Epithelial cell of alveolus of lung (primary cell): ENCODE measurements around the gene PCDHB9. TPM values are rescaled to one million over a fixed set of nuclear protein-coding genes. Genes with fewer than 3 reads are reported as not detected.

Source experiments
- total RNA-seq: library from RNA; depleted of rRNA; stranded (reverse); fragments of >200 nt; gene quantifications from 2 replicates; pipeline ENCODE4 v1.2.1, GENCODE V29; 2015

Gene PCDHB9
- total RNA-seq: 0.08 TPM in 1 of 2 replicates, not detected in the other

DNA sequence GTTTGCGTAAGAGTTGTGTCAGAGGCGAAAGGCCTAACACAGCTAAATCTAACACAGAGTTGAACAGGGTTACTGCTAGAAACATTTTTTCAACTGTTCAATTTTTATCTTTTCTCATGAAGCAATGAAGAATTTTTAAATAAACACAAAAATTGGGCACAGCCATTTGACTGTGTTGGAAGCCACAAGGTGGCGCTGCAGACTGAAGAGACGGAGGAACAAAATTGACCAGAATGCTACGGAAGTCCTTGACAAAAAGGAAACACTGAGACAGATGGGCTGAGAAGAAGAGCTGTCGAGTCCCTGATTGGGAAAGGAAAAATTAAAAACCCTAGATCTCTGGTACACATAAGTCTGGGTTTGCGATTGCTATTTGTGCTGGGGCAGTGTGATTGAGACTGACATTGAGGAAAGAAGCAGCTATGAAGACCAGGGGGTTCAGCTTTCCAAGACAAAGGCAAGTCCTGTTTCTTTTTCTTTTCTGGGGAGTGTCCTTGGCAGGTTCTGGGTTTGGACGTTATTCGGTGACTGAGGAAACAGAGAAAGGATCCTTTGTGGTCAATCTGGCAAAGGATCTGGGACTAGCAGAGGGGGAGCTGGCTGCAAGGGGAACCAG, at the start of gene PCDHB9:
TSS of gene PCDHB9 (plus strand) at position 265 of the 616 bp plus-strand sequence. CDS start at position 423, 158 bp downstream.

DNA sequence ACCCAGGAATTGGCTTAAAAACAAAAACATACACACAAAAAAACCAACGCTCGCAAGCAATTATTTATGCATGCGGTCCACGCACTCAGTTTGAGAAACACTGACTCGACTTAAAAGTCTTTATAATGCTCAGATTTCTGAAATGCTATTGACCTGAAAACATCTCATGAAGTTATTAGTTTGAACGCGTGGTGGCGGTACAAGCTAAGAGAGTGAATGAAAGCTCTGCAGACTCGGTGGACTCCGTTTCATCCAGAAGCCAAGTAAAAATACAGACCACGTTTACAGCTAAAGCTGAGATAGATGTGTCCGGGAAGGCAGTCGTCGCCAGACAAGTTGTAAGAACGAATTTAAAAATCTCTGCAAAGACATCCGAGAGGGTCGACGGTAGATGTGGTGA, 37.1 kb upstream of the PCDHB9 start, which contains the start of gene PCDHB6:
TSS of gene PCDHB6 (plus strand) at position 246 of the 400 bp plus-strand sequence. CDS start 201 bp downstream, outside the sequence.

DNA sequence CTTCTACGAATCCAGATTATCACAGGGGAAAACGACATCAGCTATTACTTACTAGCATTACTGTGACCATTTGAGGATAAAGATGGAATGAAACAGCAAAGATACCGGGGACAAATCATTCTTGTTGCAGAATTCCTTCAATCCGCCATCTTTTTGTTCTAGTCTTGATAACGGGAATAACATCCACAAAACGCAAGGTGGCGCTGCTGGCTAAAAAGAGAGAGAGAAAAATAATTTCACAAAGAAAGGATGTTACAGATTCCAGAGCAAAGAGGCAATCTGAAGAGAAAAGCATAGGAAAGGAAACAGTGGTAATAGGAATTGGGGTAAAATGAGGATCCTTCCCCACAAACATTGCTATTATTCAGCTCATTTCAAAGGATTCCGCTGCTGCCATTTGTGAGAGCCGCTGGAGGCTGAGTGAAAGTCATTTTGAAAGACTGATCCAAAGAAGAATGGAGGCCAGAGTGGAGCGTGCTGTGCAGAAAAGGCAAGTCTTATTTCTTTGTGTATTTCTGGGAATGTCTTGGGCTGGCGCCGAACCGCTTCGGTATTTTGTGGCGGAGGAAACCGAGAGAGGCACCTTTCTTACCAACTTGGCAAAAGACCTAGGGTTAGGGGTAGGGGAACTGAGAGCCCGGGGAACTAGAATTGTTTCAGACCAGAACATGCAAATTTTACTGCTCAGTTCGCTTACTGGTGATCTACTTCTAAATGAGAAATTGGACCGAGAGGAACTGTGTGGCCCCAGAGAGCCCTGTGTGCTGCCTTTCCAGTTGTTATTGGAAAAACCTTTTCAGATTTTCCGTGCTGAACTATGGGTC, 14.4 kb upstream of the PCDHB9 start, which contains the start of gene PCDHB7:
TSS of gene PCDHB7 (plus strand) at position 264 of the 824 bp plus-strand sequence. CDS start at position 456, 192 bp downstream.

DNA sequence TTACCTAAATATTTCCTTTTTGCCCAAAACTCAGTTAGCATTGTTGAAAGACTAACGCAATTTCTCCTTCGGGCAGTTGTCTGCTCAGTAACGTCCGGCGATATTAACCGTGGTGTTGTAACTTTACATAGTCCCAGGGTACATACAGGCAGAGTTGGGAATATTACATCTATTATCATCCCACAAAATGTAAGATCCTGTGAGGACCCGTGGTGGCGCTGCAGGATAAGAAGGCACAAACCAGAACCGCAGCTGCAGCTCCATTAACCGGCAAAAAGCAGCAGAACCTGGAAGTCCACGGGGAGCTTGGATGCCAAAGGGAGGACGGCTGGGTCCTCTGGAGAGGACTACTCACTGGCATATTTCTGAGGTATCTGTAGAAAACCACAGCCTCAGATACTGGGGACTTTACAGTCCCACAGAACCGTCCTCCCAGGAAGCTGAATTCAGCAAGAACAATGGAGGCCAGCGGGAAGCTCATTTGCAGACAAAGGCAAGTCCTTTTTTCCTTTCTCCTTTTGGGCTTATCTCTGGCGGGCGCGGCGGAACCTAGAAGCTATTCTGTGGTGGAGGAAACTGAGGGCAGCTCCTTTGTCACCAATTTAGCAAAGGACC, 9.3 kb upstream of the PCDHB9 start, which contains the start of gene PCDHB8:
TSS of gene PCDHB8 (plus strand) at position 214 of the 615 bp plus-strand sequence. CDS start at position 459, 245 bp downstream.

DNA sequence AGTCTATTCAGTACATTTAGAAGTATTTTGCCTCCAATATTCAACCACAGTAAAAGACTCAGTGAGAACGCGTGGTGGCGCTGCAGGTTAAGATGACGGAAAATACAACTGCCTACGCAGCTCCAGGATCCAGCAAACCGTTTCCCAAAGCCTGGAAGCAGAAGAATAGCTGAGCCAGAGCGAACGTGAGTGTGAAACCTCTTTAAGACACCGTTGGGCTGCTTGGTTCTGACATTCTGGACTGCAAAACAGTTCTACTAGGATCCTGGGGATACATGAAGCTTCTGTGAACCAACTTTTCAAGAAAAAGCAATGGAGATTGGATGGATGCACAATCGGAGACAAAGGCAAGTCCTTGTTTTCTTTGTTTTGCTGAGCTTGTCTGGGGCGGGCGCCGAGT, 4.7 kb upstream of the PCDHB9 start, which contains the start of gene PCDHB16:
TSS of gene PCDHB16 (plus strand) at position 140 of the 400 bp plus-strand sequence. CDS start at position 313, 173 bp downstream.

DNA sequence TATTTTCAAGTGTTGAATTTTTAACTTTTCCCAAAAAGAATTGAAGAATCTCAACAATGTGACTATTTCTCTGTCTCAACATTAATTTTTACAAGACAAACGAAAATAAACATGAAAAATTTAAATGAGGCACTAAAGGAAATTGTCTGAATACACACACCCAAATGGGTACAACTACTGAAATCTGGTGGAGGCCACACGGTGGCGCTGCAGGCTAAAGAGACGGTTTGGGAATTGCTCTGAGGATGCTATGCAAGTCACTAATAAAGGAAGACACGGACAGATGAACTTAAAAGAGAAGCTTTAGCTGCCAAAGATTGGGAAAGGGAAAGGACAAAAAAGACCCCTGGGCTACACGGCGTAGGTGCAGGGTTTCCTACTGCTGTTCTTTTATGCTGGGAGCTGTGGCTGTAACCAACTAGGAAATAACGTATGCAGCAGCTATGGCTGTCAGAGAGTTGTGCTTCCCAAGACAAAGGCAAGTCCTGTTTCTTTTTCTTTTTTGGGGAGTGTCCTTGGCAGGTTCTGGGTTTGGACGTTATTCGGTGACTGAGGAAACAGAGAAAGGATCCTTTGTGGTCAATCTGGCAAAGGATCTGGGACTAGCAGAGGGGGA, 5.3 kb downstream of the PCDHB9 start, which contains the start of gene PCDHB10:
TSS of gene PCDHB10 (plus strand) at position 244 of the 616 bp plus-strand sequence. CDS start at position 444, 200 bp downstream.

DNA sequence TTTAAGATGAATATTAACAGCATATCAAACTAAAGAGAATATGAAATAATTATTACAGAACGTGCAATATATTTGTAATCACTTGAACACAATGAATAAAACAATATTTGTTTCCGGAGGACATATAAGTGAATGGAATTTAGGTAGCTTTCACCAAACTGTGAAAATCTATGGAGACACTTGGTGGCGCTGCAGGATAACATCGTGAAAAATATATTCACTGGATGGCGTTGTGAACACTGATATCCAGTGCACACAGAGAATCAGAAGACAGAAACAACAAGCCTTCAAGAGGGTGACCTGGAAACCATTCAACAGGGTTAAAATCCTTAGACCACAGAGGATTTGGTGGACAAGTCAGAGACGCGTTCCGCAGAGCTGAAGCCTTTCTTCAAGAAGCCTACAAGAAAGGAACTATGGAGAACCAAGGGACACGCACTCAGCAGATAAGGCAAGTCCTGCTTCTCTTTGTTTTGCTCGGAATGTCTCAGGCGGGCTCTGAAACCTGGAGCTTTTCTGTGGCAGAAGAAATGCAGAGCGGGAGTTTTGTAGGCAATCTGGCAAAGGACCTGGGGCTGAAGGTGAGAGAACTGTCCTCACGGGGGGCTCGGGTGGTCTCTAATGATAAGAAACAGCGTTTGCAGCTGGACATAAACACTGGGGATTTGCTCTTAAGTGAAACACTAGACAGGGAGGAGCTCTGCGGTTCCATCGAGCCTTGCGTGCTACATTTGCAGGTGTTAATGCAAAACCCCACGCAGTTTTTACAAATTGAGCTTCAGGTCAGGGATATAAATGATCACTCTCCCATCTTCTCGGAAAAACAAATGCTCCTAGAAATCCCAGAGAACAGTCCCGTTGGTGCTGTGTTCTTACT, 12.6 kb downstream of the PCDHB9 start, which contains the start of gene PCDHB11:
TSS of gene PCDHB11 (plus strand) at position 269 of the 877 bp plus-strand sequence. CDS start at position 417, 148 bp downstream.

DNA sequence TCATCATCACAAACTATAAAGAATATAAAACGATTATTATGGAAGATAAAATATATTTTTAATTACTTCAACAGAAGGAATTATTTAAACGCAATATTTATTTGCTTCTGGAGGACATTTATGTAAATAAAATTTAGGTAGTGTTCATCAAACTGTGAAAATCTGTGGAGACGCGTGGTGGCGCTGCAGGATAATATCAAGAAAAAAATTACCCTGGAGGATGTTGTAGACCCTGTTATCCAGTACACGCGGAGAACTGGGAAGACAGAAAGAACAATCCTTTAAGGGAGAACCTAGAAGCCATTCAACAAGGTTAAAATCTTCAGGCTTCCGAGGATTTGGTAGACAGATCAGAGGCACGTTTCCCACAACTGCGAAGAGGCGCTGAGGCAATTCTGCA, 21.5 kb downstream of the PCDHB9 start, which contains the start of gene PCDHB12:
TSS of gene PCDHB12 (plus strand) at position 242 of the 400 bp plus-strand sequence. CDS start 189 bp downstream, outside the sequence.

DNA sequence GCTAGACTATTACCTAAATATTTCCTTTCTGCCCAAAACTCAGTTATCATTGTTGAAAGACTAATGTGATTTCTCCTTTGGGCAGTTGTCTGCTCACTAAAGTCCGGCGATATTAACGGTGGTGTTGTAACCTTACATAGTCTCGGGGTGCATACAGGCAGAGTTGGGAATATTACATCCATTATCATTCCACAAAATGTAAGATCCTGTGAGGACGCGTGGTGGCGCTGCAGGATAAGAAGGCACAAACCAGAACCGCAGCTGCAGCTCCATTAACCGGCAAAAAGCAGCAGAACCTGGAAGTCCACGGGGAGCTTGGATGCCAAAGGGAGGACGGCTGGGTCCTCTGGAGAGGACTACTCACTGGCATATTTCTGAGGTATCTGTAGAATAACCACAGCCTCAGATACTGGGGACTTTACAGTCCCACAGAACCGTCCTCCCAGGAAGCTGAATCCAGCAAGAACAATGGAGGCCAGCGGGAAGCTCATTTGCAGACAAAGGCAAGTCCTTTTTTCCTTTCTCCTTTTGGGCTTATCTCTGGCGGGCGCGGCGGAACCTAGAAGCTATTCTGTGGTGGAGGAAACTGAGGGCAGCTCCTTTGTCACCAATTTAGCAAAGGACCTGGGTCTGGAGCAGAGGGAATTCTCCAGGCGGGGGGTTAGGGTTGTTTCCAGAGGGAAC, 26.8 kb downstream of the PCDHB9 start, which contains the start of gene PCDHB13:
TSS of gene PCDHB13 (plus strand) at position 264 of the 684 bp plus-strand sequence. CDS start at position 469, 205 bp downstream.

DNA sequence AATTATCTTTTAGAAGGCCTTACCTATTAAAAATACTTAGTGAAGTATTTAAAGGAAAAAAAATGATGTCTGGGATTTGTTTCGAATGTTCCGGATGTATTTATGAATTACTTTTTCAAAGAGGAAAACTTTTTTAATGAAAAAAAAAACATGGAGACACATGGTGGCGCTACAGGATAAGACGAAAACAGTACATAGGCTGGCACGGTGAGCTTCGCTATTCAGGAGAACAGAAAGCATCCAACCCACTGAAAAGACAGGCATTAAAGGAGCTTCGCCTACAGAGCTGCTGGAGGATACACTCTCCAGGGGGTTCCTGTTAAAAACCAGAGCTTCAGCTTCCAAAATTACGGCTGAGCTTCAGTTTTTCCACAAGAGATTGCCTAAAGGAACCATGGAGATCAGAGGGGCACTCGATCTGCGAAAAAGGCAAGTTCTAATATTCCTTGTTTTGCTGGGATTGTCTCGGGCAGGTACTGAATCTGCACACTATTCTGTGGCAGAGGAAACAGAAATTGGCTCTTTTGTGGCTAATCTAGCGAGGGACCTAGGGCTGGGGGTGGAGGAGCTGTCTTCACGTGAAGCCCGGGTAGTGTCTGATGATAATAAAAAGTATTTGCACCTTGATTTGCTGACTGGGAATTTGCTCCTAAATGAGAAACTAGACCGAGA, 36.3 kb downstream of the PCDHB9 start, which contains the start of gene PCDHB14:
TSS of gene PCDHB14 (plus strand) at position 232 of the 672 bp plus-strand sequence. CDS start at position 395, 163 bp downstream.

Other genes with a start within 250 kb of the PCDHB9 start
- gene PCDHAC2, start 220.7 kb upstream of the PCDHB9 start, total RNA-seq: 0.39 TPM in 1 of 2 replicates, not detected in the other
- not detected in 2 replicates for gene PCDHB1, start 135.8 kb upstream of the PCDHB9 start, total RNA-seq
- gene PCDHB2, start 92.5 kb upstream of the PCDHB9 start, total RNA-seq: under 0.01 and 1.2 TPM in 2 replicates
- gene PCDHB3, start 86.7 kb upstream of the PCDHB9 start, total RNA-seq: 0.13 and 0.16 TPM in 2 replicates
- gene PCDHB4, start 65.3 kb upstream of the PCDHB9 start, total RNA-seq: under 0.01 TPM in 1 of 2 replicates, not detected in the other
- gene PCDHB5, start 52.0 kb upstream of the PCDHB9 start, total RNA-seq: 0.39 and 1.3 TPM in 2 replicates
- gene PCDHB6, start 37.1 kb upstream of the PCDHB9 start, total RNA-seq: 0.64 TPM in 1 of 2 replicates, not detected in the other
- gene PCDHB7, start 14.5 kb upstream of the PCDHB9 start, total RNA-seq: under 0.01 and 1.9 TPM in 2 replicates
- gene PCDHB8, start 9.4 kb upstream of the PCDHB9 start, total RNA-seq: not detected in 2 replicates
- gene PCDHB16, start 4.8 kb upstream of the PCDHB9 start, total RNA-seq: 0.08 and 0.13 TPM in 2 replicates
- 0.13 and 0.24 TPM in 2 replicates for gene PCDHB10, start 5.2 kb downstream of the PCDHB9 start, total RNA-seq
- 0.13 and 1.7 TPM in 2 replicates for gene PCDHB11, start 12.5 kb downstream of the PCDHB9 start, total RNA-seq
- 0.08 TPM in 1 of 2 replicates, not detected in the other for gene PCDHB12, start 21.6 kb downstream of the PCDHB9 start, total RNA-seq
- 0.26 and 1.0 TPM in 2 replicates for gene PCDHB13, start 26.8 kb downstream of the PCDHB9 start, total RNA-seq
- gene PCDHB14, start 36.2 kb downstream of the PCDHB9 start, total RNA-seq: 1.4 TPM in 1 of 2 replicates, not detected in the other
- under 0.01 and 0.48 TPM in 2 replicates for gene PCDHB15, start 58.2 kb downstream of the PCDHB9 start, total RNA-seq
- not detected in 2 replicates for gene SLC25A2, start 116.9 kb downstream of the PCDHB9 start, total RNA-seq
- gene TAF7, start 133.6 kb downstream of the PCDHB9 start, total RNA-seq: 45.3 and 69.6 TPM in 2 replicates
- 0.13 and 0.64 TPM in 2 replicates for gene PCDHGA1, start 143.4 kb downstream of the PCDHB9 start, total RNA-seq
- 0.39 and 3.8 TPM in 2 replicates for gene PCDHGA2, start 151.6 kb downstream of the PCDHB9 start, total RNA-seq
- gene PCDHGA3, start 156.7 kb downstream of the PCDHB9 start, total RNA-seq: 0.65 and 0.72 TPM in 2 replicates
- gene PCDHGB1, start 162.9 kb downstream of the PCDHB9 start, total RNA-seq: 0.39 and 2.2 TPM in 2 replicates
- 0.78 and 6.0 TPM in 2 replicates for gene PCDHGA4, start 167.9 kb downstream of the PCDHB9 start, total RNA-seq
- 0.39 and 3.0 TPM in 2 replicates for gene PCDHGB2, start 172.8 kb downstream of the PCDHB9 start, total RNA-seq
- gene PCDHGA5, start 177.0 kb downstream of the PCDHB9 start, total RNA-seq: 0.13 and 1.3 TPM in 2 replicates
- 0.39 and 6.1 TPM in 2 replicates for gene PCDHGB3, start 183.1 kb downstream of the PCDHB9 start, total RNA-seq
- gene PCDHGA6, start 186.7 kb downstream of the PCDHB9 start, total RNA-seq: 1.0 and 3.0 TPM in 2 replicates
- 0.65 and 4.0 TPM in 2 replicates for gene PCDHGA7, start 195.6 kb downstream of the PCDHB9 start, total RNA-seq
- gene PCDHGB4, start 200.5 kb downstream of the PCDHB9 start, total RNA-seq: 3.7 and 9.3 TPM in 2 replicates
- gene PCDHGA8, start 205.5 kb downstream of the PCDHB9 start, total RNA-seq: 0.65 and 1.2 TPM in 2 replicates
- gene PCDHGB5, start 210.8 kb downstream of the PCDHB9 start, total RNA-seq: 7.6 and 13.0 TPM in 2 replicates
- 1.4 and 7.8 TPM in 2 replicates for gene PCDHGA9, start 215.6 kb downstream of the PCDHB9 start, total RNA-seq
- gene PCDHGB6, start 220.9 kb downstream of the PCDHB9 start, total RNA-seq: 1.2 and 5.7 TPM in 2 replicates
- 3.4 and 11.8 TPM in 2 replicates for gene PCDHGA10, start 225.8 kb downstream of the PCDHB9 start, total RNA-seq
- 7.2 and 23.6 TPM in 2 replicates for gene PCDHGB7, start 230.5 kb downstream of the PCDHB9 start, total RNA-seq
- 5.9 and 13.7 TPM in 2 replicates for gene PCDHGA11, start 233.9 kb downstream of the PCDHB9 start, total RNA-seq
- gene PCDHGA12, start 243.3 kb downstream of the PCDHB9 start, total RNA-seq: 10.2 and 17.4 TPM in 2 replicates